GM04504 (cell line): ENCODE measurements around the gene FUT8.
A peak's percentile ranks its signal among the peaks of the same experiment; 100 is the strongest.
"Not testable (repeated sequence)": the region's sequence is repeated elsewhere in the genome, so short reads cannot be mapped to it uniquely, and the experiment has no call there.

Experiments used
- DNase-seq: peaks from one replicate; pipeline ENCODE4 v3.0.0-alpha.2; 2012; ENCODE audit warnings: low read depth

FUT8 gene

GRCh38 chr14:65709576-65709975 lies 297.0 kb downstream of the FUT8 start:
- no peak for DNase-seq

DNA sequence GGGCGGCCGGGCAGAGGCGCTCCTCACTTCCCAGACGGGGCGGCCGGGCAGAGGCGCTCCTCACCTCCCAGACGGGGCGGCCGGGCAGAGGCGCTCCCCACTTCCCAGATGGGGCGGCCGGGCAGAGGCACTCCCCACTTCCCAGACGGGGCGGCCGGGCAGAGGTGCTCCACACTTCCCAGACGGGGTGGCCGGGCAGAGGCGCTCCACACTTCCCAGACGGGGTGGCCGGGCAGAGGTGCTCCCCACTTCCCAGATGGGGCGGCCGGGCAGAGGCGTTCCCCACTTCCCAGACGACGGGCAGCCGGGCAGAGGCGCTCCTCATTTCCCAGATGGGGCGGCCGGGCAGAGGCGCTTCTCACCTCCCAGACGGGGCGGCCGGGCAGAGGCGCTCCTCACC lies 304.3 kb downstream of the FUT8 start:
- not testable (repeated sequence) for DNase-seq

DNA sequence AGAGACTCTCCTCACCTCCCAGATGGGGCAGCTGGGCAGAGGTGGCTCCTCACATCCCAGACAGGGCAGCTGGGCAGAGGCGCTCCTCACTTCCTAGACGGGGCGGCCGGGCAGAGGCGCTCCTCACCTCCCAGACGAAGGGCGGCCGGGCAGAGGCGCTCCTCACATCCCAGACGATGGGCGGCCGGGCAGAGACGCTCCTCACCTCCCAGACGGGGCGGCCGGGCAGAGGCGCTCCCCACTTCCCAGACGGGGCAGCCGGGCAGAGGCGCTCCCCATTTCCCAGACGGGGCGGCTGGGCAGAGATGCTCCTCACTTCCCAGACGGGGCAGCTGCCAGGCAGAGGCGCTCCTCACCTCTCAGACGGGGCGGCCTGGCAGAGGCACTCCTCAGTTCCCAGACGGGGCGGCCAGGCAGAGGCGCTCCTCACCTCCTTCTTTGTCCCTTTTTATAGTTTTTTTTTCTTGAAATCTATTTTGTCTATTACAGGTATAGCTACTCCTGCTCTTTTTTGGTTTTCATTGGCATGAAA lies 304.9 kb downstream of the FUT8 start:
- DNase-seq: not testable (repeated sequence)

- no peak for DNase-seq
These were observed 306.1 kb downstream of the FUT8 start for GRCh38 chr14:65718629-65719028.

- no peak for DNase-seq
These were observed 307.6 kb downstream of the FUT8 start for GRCh38 chr14:65720171-65720570.

DNA sequence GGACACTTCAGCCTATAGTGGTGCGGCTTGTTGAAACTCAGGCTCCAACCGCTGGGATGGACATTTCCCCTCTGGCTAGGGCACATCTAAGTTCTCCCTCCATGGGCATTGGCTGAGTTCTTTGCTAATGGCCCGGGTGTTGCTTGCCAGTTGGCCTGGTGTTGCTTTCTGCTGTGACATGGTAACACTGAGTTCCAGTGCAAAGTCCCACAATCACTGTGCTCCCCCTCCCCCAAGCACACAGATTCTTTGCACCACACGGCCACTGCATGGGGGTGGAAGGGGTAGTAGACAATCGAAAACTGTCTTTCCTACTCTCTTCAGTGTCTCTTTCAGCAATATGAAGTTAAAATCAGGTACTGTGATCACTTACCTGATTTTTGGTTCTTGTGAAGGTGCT lies 308.2 kb downstream of the FUT8 start:
- no peak for DNase-seq

DNA sequence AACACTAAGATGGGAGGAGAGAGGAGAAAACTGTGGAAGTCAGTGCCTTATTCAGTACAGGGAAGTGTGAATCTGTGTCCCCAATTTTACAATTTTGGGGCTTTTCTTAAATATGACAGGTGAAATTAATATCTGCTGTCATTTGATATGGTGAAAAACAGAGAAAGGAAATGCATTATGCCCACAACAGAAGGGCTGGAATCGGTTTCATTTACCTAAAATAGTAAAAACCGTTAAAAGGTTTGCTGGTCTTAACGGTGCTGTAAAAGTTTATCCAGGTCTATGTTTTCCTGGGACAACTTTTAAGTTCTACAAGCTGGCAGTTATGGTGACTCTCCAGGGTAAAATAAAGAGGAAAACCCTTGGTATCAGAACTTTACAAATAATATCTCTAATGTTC lies 310.8 kb downstream of the FUT8 start:
- DNase-seq: no peak

GRCh38 chr14:65728604-65729003 lies 316.1 kb downstream of the FUT8 start:
- no peak for DNase-seq

- no peak for DNase-seq
These were observed 317.0 kb downstream of the FUT8 start for GRCh38 chr14:65729566-65729965.

GRCh38 chr14:65731933-65732506 lies 319.5 kb downstream of the FUT8 start:
- DNase-seq: no peak

DNA sequence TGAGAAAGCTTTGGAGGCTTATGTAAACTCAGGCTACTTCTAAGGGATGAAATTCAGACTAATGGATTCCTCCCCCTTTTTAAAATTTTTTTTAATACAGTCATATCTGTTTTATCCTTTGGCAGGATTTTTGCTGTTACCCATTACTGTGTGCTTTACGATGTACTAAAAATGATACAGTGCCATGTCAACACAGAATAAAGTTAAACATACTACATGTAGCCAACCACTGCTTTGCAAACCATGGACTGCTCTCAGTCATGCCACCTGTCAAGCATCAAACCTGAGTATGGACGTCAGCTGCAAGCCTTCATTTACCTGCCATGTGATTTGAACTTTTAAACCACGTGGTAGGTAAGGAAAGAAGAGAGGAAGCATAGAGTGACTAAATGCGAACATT lies 325.8 kb downstream of the FUT8 start:
- peak; percentile 12 for DNase-seq

DNA sequence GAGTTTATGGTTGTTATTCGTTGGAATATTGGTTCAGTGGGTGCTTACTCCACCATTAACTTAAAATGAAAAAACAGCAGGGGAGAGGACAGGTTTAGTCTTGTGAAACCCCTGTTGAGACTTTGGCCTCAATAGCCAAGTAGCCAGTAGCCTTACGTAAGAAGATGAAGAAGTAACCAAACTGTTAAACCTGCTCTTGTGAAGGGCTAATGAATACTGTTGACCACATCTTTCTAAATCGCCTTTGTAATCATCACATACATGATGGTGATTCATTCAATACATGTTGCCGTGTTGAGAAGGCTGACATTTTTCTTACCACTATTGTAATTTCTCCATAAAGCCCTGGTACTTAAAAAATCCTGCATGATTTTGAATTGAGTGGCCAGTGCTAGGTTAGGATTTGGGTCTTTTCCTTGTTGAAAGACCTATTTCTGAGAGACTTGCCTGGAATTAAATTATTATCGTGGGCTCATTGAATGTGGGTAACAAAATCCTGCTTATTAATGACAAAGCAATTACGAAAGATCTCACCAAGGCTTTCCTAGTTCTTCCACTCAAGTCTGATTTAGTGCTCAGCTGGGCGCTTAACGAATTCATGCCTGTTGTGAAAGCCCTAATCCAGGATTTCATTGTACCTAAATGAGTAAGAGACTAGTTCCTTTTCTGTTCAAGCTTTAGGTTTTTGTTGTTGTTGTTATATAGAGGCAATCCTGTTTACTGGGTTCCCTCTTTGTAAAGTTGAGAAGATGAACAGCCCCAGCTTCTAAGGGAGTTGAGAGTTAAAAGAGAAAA lies 333.1 kb downstream of the FUT8 start:
- DNase-seq: no peak

DNA sequence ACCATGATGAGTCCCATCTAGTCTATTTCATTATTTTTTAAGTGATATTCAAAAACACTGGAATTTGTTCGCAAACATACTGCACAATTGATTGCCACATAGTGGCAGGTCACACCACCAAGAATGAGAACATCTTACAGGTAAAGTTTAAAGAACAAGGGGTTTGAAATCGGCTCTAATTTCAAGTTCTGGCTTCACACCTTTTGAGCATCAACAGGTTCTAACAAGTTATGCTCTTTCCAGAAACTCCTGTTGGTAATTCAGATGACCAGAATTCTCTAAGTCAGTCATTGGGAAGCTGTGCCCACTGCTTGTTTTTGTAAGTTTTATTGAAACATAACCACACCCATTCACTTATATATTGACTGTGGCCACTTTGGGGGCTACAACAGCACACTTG lies 336.3 kb downstream of the FUT8 start:
- no peak for DNase-seq

- DNase-seq: no peak
These were observed 336.8 kb downstream of the FUT8 start for GRCh38 chr14:65749287-65749686.

- DNase-seq: no peak
These were observed 338.4 kb downstream of the FUT8 start for GRCh38 chr14:65750906-65751305.

DNA sequence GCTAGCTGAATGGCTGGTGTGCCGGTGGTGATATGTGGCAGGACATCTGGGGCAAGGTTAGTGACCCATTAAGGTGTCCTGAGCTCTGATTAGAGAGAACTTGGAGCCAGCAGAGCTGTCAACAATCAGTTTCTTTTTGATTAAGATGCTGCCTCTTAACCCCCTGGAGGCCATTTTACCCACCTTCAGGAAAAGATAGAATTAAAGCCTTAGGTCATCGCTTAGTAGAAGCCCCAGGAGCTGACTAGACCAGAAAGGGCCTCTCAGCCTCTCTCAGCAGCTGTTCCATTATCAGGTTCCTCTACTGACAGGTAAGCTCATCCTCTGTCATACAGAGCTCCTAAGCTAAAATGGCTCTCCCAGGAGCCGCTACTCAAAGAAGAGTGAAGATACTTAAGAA lies 339.0 kb downstream of the FUT8 start:
- no peak for DNase-seq

DNA sequence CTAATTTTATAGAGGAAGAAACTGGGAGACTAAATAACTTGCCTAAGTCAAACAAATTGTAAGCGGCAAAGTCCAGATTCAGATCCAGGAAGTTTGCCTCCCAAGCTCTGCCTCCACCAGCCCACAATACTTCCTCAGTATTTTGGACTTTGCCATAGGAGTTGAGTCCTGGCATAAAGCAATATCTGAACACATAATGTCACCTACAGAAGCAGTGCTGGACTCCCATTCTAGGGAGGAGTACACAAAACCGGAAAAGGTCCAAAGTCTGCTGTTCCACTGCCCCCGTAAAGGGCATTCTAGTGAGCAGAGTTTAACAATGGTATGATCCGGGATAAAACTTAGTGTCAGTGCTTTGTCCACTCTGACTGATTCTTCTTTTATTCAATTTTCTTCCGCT lies 340.5 kb downstream of the FUT8 start:
- DNase-seq: no peak

GRCh38 chr14:65755331-65755730 lies 342.8 kb downstream of the FUT8 start:
- no peak for DNase-seq

DNA sequence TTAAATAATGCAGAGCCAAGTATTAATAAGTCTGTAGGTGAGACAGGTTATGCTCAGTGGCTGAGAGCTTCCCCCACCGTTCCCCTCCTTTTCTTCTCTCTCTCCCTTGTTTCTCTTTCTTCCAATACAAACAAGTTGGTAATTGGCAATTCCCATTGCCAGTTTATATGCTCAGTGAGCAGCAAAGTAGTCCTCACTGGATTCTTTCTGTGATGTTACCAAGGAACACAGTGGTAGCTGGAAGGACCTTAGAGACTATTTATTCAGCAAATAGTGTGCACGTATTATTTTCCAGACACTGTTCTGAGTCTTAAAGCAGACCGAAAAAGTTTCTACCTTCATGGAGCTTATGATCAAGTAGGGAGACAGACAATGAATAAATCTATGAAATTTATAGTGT lies 344.4 kb downstream of the FUT8 start:
- no peak for DNase-seq

- no peak for DNase-seq
These were observed 356.6 kb downstream of the FUT8 start for GRCh38 chr14:65769151-65769550.

DNA sequence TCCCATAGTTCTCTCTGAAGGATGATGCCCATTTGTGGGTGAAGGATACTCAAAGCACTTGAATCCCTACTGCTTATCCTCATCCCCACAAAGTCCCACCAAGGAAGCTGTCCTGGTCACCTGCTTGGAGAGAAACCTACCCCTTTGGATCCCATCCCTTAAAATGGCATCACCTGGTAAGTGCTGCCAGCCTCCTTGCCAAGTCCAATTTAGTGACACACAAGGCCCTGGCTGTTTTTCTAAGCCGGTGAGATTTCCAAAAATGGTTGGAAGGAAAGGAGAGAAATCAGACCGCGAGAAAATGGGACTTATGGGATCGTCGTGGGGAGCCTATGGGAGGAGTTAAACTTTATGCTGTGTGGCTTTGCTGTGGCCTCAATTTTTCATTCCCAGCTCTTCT lies 358.2 kb downstream of the FUT8 start:
- no peak for DNase-seq

GRCh38 chr14:65771271-65771670 lies 358.7 kb downstream of the FUT8 start:
- DNase-seq: no peak

DNA sequence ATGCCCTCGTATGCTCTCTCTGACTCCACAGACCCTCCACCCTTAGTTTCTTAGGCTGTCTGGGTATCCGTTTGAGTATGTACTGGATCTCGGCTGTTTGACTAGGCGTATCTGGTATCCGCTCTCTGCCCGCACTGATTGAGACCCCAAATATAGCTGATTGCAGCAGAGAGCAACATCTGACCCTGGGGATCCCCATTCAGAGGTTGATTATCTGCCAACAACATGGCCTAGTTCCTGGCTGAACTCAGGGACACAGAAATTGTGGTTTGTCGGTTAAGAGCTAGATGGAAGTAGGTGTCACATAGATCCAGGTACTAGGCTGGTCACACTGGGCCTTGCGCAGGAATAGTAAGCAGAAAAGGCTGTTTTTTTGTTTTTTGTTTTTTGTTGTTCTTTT lies 359.9 kb downstream of the FUT8 start:
- DNase-seq: no peak
